Posterior cingulate gyrus (tissue), 11 donors: ENCODE data around the gene STRBP.

Experiments
- DNase-seq, 10 donors: peaks; one replicate each; pipeline versions ENCODE4 v3.0.0 to v3.0.0-alpha.2; 2020 to 2021; ENCODE audit warnings: mixed read lengths in 3 of 10
- intact Hi-C: fragments of 100-400 bp; cut with DNase I; formaldehyde crosslinking; loops from one replicate; pipeline ENCODE4 v1.15.1; 2023

STRBP gene

DNA sequence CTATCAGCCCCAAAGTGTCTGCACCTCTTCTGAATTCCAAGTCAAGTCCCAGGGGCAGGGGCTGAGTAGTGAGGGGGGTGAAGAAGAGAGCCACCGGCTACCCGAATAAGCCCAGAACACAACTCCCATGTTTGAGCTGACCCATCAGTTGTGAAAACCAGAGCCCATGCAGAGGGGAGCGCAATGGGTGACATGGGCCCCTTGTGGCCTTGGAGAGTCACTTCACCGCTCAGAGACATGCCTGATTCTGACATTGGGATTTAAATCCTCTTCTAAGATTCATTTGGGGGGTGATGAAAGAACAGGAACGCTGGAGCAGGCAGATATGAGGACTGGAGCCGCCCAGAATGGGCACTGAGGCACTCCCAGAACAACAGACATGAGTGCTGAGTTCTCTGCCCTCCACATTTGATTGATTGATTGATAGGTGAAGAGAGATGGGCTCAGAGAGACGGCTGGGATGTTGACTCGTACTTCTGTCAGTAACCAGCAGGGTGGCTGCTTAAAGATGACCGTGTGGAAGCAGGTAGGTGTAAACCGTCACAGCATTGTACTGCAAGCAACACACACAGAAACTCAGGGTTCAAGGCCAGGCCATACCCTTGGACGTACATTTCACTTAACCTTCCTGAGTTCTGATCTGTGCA lies 160.6 kb downstream of the STRBP start:
- intact Hi-C loops = no loop called here
- DNase-seq = no peak

DNA sequence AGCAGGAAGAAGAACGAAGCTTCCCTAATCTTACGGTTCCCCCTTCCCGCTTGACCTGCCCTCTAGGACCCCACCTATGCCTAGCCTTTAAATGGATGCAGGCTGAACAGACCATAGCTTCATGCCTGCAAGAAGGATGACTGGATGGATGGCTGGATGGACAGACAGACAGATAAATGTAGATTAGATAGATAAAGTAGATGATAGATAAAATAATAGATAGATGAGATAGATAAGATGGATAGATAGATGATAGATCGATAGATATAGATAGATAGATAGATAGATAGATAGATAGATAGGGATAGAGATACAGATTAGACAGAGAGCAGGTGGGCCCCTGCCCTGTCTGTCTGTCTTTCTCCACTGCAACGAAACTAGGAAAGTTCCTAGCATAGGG lies 162.9 kb downstream of the STRBP start:
- intact Hi-C loops = no loop called here
- DNase-seq = no peak

DNA sequence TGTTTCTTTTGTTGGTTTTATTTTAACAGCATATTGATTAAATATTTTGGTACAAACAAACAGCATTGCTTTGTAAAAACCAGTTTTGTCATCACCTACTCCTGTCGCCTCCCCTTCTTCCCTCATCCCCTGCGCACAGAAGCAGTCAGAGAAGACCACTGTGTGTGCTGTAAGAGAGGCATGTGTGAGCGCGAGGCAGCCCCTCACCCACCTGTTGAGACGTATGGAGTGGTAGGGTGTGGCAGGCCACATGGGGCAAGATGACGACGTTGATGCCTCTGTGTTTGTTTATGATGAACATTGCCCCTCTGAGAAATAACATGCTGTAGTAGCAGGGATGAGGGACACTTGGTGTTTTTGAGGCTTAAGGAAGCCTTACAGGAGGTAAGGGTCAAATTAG lies 163.6 kb downstream of the STRBP start:
- intact Hi-C loops = no loop called here
- DNase-seq = no peak

DNA sequence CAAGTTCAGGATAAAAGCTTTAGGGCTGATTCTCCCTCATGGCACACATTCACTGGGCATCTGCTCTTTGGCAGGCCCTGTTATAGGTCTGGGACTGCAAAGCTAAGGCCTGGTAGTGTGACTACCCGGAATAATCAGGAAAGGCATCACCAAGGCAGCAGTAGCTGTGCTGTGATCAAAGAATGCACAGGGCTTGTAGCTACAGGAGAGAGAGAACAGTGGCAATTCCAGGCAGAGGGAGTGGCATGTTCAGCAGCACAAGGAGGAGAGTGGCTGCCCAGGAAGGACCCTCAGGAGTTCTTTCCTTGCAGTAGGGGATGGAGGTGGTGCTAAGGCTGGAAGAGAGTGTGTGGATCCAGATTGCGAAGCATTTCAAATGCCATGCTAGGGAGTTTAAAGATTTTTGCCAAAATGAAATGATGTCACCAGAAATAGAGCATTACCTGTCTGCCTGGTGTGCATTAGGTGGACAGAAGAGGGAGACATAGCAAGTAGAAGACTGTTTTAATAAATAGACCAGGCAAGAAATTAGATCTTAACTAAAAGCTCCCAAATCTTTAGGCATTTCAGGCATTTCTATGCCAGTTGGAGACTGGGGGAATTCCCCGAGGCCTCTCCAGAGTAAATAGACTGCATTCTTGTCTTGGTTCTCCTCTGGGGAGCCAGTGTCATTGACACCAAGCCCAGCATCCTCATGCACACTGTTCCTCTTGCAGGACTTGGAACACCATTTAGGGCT lies 165.8 kb downstream of the STRBP start:
- intact Hi-C loops = no loop called here
- DNase-seq = peak in 1 of 10 donors; percentile 79

DNA sequence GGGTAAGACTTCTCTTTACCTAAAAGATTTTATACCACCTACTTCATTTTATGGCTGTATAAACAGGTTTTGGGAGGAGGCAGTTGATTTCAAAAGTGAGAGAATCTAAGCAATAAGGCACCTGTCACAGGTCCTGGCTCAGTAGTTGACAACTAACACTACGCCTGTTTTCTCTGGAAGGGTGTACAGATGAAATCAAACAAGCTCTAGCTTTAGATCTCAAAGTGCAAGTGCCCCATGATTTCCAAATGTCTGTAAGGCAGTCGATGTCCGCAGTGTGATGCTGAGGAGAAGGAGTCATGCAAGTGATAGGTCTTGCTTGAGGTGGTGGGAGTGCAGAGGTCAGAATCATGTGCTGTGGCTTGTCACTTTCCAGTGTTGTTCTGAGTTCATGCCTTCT lies 168.8 kb downstream of the STRBP start:
- no peak for DNase-seq
- intact Hi-C loops = no loop called here

DNA sequence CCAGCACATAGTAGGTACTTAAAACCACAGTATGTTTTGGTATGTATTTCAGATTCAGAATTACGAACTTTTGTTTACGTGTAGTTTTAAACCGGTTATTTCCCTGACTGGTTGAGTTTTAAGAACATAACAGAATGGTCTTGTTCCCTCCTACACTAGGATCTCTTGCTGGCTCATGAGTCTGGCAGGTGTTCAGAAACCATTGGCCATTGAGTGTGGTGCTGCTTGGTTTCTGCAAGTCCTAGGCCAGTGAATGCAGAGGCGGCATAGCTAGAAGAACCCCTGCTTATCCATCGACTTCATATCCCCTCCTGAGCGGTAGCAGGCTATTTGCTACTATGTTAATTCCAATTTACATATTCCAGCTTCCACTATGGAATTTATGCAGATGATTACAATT lies 169.3 kb downstream of the STRBP start:
- intact Hi-C loops = no loop called here
- DNase-seq = peak in 5 of 10 donors; percentile 57 to 88 (median 65)

DNA sequence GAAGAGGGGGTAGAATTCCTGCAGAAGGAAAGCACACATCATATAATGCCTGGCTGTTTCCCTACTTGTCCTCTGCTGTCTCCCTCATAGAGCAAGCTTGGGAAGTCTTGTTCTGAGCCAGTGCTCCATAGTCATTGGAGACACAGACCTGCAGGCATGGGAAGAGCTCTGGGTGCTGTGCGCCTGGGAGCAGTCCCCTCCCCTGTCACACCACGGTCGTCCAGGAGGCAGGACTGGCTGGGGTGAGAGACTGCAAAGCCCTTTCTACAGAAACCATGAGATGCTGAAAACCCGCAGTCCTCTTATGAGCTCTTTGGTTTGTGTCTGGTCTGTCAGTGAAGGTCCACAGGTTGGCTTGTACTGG lies 170.3 kb downstream of the STRBP start:
- intact Hi-C loops = no loop called here
- DNase-seq = no peak

DNA sequence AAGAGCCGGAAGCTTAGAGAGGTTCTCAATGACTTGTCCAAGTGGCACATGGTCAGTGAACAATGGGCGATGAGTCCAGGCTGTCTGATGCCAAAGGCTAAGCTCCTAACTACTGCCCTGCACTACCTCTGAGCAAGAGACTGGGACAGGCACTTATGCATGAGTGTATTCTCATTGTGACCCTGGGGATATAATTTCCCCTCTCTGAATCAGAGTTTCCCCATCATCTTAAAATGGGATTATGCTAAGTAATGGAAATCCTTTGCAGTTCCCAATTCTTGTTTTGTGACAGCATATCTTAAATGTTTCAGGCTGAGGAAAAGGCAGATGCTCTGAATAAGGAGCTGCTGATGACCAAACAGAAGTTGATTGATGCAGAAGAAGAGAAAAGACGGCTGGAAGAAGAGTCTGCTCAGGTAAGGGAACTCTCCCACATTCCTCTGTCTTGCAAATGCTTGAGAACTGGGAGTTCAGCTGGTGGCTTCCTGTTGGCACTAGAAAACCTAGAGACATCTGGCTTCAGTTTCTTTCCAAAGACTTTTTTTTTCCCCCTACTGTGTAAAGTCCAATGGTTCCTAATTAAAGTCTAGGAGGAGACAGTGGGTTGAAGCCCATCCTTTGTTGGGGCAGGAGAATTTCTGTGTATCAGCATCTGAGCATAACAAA lies 170.8 kb downstream of the STRBP start:
- no peak for DNase-seq
- intact Hi-C loops = no loop called here

DNA sequence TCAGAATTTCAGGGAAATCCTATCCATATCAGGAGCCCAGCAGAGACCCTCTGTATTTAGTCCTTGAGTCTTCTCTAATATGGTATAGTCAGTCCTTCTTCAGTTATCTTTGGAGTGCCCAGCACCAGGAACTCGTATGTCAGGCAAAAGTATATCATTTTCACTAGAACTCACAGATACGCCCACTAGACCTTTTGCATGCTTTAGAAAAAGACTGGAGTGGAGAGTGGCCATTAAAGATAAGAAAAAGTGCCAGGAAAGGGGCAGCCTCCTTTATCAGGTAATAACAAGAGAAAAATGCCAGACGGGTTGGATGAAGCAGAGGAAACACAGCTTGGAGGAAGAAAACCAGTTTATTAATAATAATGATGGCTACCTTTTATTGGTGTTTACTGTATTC lies 171.4 kb downstream of the STRBP start:
- intact Hi-C loops = no loop called here
- no peak for DNase-seq

DNA sequence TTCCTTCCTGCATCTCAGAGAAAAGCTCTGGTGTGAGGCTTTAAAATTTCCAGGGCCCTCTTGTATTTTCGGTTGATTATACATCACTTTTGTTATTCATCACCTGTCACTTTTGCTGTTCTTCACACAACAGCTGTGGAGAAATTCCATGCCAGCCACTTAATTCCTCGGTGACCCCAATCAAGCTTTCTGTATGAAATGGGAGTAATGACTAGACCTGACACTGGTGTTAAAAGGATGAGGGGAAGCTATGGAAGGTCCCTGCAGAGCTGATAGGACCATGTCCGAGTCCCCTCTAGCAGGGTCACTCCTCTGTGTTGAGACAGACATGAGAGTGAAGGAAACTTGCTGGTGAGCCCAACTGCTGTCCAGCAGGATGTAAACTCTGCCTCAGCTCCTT lies 175.2 kb downstream of the STRBP start:
- intact Hi-C loops = no loop called here

DNA sequence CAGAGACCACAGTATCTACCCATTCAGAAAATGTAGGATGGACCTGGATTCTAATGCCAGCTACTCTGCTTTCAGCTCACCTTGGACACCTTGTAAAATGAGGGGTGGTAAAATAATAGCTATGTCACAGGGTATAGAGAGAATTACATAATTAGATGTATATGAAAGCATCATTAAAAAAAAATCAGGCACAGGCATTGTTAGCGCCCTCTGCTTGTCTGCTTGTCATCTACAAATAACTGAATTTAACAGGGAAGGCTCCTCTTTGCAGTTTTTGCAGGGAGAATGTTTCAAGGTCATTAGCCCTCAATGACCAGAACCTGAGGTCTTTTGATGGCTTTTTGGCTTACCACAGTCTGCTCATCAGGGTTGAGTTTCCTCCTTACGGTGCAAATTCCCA lies 176.9 kb downstream of the STRBP start:
- DNase-seq = no peak
- intact Hi-C loops = no loop called here

More for the DNA sequence above, 175.2 kb downstream of the STRBP start:
- no peak for DNase-seq

DNA sequence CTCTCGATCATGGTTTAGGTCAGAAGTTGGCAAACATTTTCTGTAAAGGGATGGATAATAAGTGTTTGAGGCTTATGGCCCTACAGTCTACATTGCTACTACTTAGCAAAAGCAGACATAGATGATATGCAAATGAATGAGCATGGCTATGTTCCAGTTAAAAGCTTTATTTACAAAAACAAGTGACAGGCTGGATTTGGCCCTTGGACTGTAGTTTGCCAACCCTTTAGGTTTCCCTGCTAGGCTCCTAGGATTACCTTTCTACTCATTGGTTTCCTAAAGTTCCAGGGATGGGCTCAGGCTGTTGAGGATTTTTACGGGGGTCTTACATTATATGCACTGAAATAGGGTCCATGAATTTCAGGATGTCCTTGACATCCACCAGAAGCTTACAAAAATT lies 177.4 kb downstream of the STRBP start:
- no peak for DNase-seq
- intact Hi-C loops = no loop called here

DNA sequence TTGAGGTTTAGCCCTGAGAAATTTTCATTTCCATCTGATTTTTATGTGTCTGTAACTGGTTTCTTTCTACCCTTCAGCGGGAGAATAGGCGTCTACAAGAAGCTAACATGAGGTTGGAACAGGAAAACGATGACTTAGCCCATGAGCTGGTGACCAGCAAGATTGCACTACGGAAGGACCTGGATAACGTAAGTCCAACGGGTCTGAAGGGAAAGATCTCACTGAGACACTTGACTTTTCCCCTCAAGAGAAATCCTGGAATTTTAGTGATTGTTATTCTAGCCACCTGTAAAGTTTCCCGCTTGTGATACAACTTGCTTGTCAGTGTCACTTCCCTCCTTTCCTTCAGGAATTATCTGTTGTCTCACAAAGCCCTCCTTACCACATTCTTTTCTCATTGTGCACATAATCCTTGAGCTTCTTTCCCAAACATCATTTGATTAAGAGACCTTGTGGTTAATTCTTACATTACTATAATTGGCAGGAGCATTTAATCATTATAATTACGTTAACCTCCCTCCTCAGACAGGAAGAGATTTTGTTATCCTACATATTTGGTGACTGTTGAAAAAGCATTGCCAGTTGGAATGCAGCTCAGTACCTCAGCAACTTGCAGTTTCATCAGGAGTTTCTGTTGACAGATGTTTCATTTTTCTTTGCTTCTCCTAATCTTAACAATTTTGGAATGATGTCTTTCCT lies 178.0 kb downstream of the STRBP start:
- DNase-seq = no peak
- intact Hi-C loops = no loop called here

DNA sequence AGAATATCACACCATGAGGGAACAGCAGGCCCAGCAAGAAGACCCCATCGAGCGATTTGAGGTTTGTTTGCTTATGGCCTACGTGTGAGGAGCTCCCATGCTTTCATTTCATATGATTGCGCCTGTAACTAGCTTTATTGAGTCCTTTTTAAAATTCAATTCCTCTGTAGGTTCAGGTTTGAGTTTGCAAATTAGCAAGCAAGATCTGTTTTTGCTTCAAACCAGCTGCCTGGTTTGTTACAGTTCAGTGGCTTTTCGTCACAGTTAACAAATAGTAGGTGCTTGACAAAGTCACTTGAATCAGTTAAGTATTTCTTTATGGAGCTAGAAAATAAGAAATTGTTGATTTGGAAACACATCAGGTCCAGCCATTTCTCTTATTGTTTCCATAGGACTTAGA lies 178.6 kb downstream of the STRBP start:
- intact Hi-C loops = no loop called here
- DNase-seq = no peak

DNA sequence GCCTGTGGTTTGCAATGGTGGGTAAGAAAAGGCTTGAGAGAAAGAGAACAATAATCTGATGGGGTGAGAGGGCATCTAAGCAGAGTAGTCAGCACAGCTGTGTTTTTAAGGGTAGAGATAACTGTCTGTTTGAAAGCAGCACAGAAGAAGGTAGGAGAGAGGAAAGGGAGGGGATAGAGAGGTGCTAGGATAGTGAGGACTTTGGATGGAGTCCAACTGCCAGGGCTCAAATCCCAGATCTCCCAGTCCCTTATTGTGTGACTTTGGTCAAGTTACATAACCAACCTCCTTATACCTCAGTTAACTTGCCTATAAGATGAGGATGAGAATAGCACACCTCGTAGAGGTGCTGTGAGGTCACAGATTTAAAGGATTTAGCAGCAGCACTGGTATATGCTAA lies 179.3 kb downstream of the STRBP start:
- DNase-seq = no peak

DNA sequence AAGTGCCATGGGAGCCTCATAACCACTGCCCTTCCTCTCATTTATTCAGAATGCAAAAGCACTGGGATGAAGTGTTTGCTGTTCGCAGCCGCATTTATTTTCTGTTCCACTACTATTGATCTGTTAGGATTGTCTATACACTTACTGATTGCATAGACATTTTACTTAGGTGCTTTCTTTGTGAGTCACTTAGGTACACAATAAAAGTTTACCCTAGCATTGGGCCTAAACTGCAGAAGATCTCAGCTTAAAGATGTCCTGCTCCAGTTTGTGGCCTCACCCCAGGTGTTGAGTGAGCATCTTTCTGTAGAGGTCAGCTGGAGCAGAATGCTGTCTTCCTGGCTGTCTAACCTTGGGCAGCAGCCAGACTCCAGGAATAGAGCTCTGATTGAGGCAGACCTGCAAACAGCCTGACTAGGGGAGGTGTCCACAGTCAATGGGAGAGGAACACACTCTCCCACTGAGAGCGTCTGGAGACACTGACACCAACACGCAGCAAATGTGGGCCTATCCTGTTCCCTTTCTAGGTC lies 181.0 kb downstream of the STRBP start:
- DNase-seq = no peak
- intact Hi-C loops = no loop called here

More for the DNA sequence above, 179.3 kb downstream of the STRBP start:
- intact Hi-C loops = no loop called here

DNA sequence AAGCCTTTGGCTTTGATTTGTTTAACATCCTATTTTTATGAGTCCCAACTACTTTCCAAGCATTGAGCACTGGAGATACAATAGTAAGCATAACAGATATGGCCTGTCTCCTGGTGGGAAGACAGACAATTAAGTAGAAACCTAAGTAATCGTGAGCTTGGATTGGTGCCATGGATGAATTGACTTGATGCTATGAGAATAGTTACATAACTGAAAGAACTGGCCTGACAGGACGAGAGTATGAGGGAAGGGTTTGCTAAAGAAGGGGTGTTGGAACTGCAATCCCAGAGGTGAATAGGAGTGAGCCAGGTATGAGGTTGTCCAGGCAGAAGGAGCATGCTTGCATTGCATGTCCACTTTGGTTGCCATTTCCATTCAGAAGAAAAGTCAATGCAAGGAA lies 182.5 kb downstream of the STRBP start:
- intact Hi-C loops = no loop called here
- no peak for DNase-seq

DNA sequence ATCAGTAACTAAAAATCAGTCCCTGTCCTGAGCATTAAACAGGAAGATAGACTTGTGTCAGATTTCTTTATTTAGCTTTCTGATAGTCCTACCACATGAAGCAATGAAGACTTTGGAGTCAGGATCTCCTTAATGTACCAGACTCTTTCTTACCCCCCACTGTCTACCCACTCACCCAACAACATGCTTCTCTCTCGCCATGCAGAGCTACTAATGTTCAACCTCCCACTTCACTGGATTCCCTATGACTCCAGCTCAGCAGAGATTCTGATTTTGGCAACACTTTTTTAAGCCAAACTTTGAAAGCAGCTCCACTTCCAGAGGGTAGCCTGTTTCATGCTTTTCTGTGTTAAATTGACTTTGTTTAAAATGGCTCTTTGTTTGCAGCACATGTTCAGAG lies 184.1 kb downstream of the STRBP start:
- intact Hi-C loops = loop anchor here (5.0 kb wide), 1 partner anchor 268 kb away; no protein-coding TSS in a partner anchor

DNA sequence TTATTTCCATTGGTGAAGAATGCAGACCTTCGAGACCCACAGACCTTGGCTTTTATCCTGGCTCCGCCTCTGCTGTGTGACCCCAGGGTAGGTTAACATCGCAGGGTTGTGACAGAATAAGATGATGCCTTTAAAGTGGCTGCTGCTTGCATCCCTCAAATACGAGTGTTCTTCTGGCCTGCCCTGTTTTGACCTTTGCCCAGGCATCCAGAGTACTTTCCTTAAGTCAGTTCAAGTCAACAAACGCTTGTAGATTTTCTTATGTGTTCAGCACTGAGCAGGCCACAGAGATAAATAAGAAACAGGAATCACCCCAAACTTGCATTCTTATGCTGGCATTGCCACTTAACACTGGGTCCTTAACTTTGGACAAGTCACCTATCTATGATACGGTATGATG lies 184.7 kb downstream of the STRBP start:
- no peak for DNase-seq
- intact Hi-C loops = loop anchor here (5.0 kb wide), 1 partner anchor 269 kb away; no protein-coding TSS in a partner anchor

More for the DNA sequence above, 184.1 kb downstream of the STRBP start:
- DNase-seq = no peak

DNA sequence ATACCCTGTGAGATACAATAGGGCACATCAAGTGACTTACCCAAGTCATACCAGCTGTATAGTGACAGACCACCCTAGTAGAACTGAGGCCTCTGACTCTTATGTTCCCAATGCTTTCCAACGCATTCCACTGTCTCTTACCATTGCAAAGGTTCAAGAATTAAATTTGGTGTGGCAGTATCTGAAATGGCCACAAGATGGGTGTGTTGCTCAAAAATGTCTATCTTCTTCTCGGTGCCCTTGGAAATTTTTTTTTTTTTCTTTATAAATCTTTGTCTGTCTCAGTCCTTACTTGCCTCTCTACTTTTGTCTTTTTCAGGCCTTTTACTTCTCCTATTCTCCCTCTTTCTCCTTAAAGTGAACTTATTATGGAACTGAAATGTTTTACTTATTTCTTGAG lies 186.6 kb downstream of the STRBP start:
- intact Hi-C loops = loop anchor here (5.0 kb wide), 1 partner anchor 270 kb away; no protein-coding TSS in a partner anchor
- no peak for DNase-seq

DNA sequence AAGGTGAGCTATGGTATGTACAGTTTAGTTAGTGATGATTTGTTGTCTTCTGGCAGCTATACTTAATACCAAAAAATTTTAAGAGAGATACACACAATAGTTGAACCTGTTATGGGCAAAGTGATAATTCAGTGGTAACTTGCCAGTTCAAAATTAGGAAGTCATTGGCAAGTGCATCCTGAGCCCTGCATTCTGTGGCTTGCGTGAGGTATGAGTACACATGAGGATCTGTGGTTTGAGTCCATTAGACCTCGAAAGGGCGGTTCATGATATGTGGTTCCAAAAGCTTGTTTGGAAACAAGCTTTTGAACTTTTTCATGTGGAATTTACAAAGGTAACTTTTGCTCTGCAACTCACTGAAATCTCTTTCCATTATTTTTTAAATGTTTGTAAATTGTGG lies 187.9 kb downstream of the STRBP start:
- DNase-seq = no peak
- intact Hi-C loops = loop anchor here (5.0 kb wide), 1 partner anchor 272 kb away; no protein-coding TSS in a partner anchor
